H1 (cell line): Measurements from ENCODE around the gene HS3ST1. TPM values are rescaled to one million over a fixed set of nuclear protein-coding genes. Genes with fewer than 3 reads are reported as not detected.

ENCODE experiments used
- CTCF ChIA-PET: fragments of 300-600 bp; sonication (Branson Sonifier 250); formaldehyde crosslinking; loops from one replicate; lab custom pipeline; 2021; ENCODE audit not compliant: partially characterized antibody; lab: Charles Lee
- POLR2A ChIA-PET: fragments of 300-600 bp; sonication (Branson Sonifier 250); formaldehyde crosslinking; loops from one replicate; lab custom pipeline; 2021; ENCODE audit warnings: inconsistent platforms; ENCODE audit not compliant: partially characterized antibody; lab: Charles Lee
- DNase-seq, 2 experiments: peaks; one replicate each; pipeline versions ENCODE4 v3.0.0 to v3.0.0-alpha.2; 2010 to 2022; ENCODE audit warnings: low spot score in 2 of 2, low read depth in 1 of 2, mixed read lengths in 1 of 2
- FAIRE-seq: peaks from 2 replicates; lab custom pipeline; 2011; peaks lifted over from hg19 to GRCh38; lab: Jason Lieb, UNC
- H2AFZ ChIP-seq: 2 replicates; pipeline ENCODE4 v1.8.1; 2012; ENCODE audit warnings: low read length, inconsistent platforms
- H2AK5ac ChIP-seq: 2 replicates; pipeline ENCODE4 v1.6.1; 2013; ENCODE audit warnings: low read depth, low read length
- H2BK120ac ChIP-seq: replicated peaks from 2 replicates; pipeline ENCODE3; 2013; ENCODE audit warnings: low read depth, low read length, inconsistent platforms
- H2BK12ac ChIP-seq: 2 replicates; pipeline ENCODE4 v1.6.1; 2013; ENCODE audit warnings: low read depth, low read length
- H2BK15ac ChIP-seq: 2 replicates; pipeline ENCODE4 v1.6.1; 2013; ENCODE audit warnings: low read length
- H2BK20ac ChIP-seq: 2 replicates; pipeline ENCODE4 v1.6.1; 2013; ENCODE audit warnings: low read length
- H2BK5ac ChIP-seq: 2 replicates; pipeline ENCODE4 v1.6.1; 2013; ENCODE audit warnings: low read depth, low read length
- H3K14ac ChIP-seq: 2 replicates; pipeline ENCODE4 v1.6.1; 2013; ENCODE audit warnings: inconsistent platforms; ENCODE audit not compliant: insufficient read length
- H3K18ac ChIP-seq: 2 replicates; pipeline ENCODE4 v1.6.1; 2013; ENCODE audit warnings: low read length; ENCODE audit errors: extremely low read depth
- H3K23ac ChIP-seq: 2 replicates; pipeline ENCODE4 v1.6.1; 2013; ENCODE audit warnings: inconsistent platforms; ENCODE audit not compliant: insufficient read length
- H3K23me2 ChIP-seq: 2 replicates; pipeline ENCODE4 v1.6.1; 2013; ENCODE audit warnings: low read depth, low read length
- H3K27ac ChIP-seq: 2 replicates; pipeline ENCODE4 v1.6.1; 2011; ENCODE audit warnings: low read depth, low read length, inconsistent platforms
- H3K27me3 ChIP-seq, 4 experiments: replicated peaks in 1 of 4; 1 replicate in 1 of 4; 2 replicates in 3 of 4; pipeline versions ENCODE4 v1.6.1 to v1.8.1; 2011 to 2013; ENCODE audit warnings: low read length in 3 of 4, mild to moderate bottlenecking in 3 of 4, inconsistent platforms in 2 of 4, mixed read lengths in 2 of 4, moderate library complexity in 1 of 4; ENCODE audit not compliant: control insufficient read depth in 3 of 4, insufficient read depth in 3 of 4; ENCODE audit errors: extremely low read depth in 1 of 4
- H3K36me3 ChIP-seq, 4 experiments: 2 replicates each; pipeline versions ENCODE4 v1.6.1 to v1.8.1; 2011 to 2013; ENCODE audit warnings: mild to moderate bottlenecking in 4 of 4, low read length in 3 of 4, moderate library complexity in 2 of 4, control low read depth in 1 of 4, inconsistent platforms in 1 of 4; ENCODE audit not compliant: insufficient read depth in 4 of 4, control insufficient read depth in 2 of 4
- H3K4ac ChIP-seq: replicated peaks from 2 replicates; pipeline ENCODE3; 2013; ENCODE audit warnings: low read length, low read depth, mixed read lengths, inconsistent platforms; ENCODE audit not compliant: insufficient read length
- H3K4me1 ChIP-seq, 4 experiments: replicated peaks in 1 of 4; 1 replicate in 1 of 4; 2 replicates in 3 of 4; pipeline versions ENCODE4 v1.6.1 to v1.8.1; 2011 to 2013; ENCODE audit warnings: low read length in 3 of 4, inconsistent platforms in 2 of 4, mixed read lengths in 1 of 4; ENCODE audit not compliant: insufficient read depth in 4 of 4, control insufficient read depth in 3 of 4
- H3K4me2 ChIP-seq, 2 experiments: 2 replicates each; pipeline versions ENCODE4 v1.6.1 to v1.8.1; 2011 to 2013; ENCODE audit warnings: low read depth in 2 of 2, low read length in 2 of 2, control low read depth in 1 of 2, inconsistent platforms in 1 of 2, mild to moderate bottlenecking in 1 of 2; ENCODE audit not compliant: insufficient read depth in 1 of 2
- H3K4me3 ChIP-seq, 4 experiments: fragments of 200-600, 300-600 bp in 1 of 4; sonication (generic), shearing (Covaris generic), sonication (Bioruptor Twin) in 1 of 4; 2 replicates each; pipeline versions ENCODE4 v1.5.1 to v1.8.1; 2011 to 2016; ENCODE audit warnings: low read length in 4 of 4, low read depth in 3 of 4, control low read depth in 2 of 4, inconsistent platforms in 2 of 4, mild to moderate bottlenecking in 2 of 4, mixed read lengths in 1 of 4, moderate library complexity in 1 of 4; ENCODE audit not compliant: insufficient read depth in 2 of 4; ENCODE audit errors: extremely low read depth in 1 of 4
- H3K56ac ChIP-seq: replicated peaks from 2 replicates; pipeline ENCODE3; 2013; ENCODE audit warnings: low read depth, mild to moderate bottlenecking, mixed read lengths, low read length, inconsistent platforms; ENCODE audit not compliant: insufficient read length
- H3K79me1 ChIP-seq: 2 replicates; pipeline ENCODE4 v1.6.1; 2013; ENCODE audit warnings: low read depth, low read length, control low read depth
- H3K79me2 ChIP-seq, 2 experiments: 2 replicates each; pipeline versions ENCODE4 v1.6.1 to v1.8.1; 2012 to 2013; ENCODE audit warnings: low read length in 2 of 2, mild to moderate bottlenecking in 2 of 2, inconsistent platforms in 1 of 2; ENCODE audit not compliant: insufficient read depth in 2 of 2, control insufficient read depth in 1 of 2
- H3K9ac ChIP-seq, 4 experiments: replicated peaks in 1 of 4; 1 replicate in 1 of 4; 2 replicates in 3 of 4; pipeline versions ENCODE4 v1.6.1 to v1.8.1; 2011 to 2013; ENCODE audit warnings: low read depth in 3 of 4, low read length in 3 of 4, control low read depth in 2 of 4, mild to moderate bottlenecking in 2 of 4, moderate library complexity in 2 of 4, inconsistent platforms in 1 of 4; ENCODE audit errors: extremely low read depth in 1 of 4
- H3K9me3 ChIP-seq, 2 experiments: 2 replicates each; pipeline versions ENCODE4 v1.6.1 to v1.8.1; 2012 to 2013; ENCODE audit warnings: mild to moderate bottlenecking in 2 of 2, moderate library complexity in 2 of 2, control low read depth in 1 of 2, inconsistent platforms in 1 of 2, low read depth in 1 of 2, low read length in 1 of 2, mixed read lengths in 1 of 2; ENCODE audit not compliant: insufficient read depth in 2 of 2
- H4K20me1 ChIP-seq, 2 experiments: replicated peaks in 1 of 2; 2 replicates each; pipeline versions ENCODE3 to v1.8.1; 2011 to 2013; ENCODE audit warnings: inconsistent platforms in 2 of 2, low read length in 2 of 2, mild to moderate bottlenecking in 1 of 2; ENCODE audit not compliant: insufficient read depth in 2 of 2, control insufficient read depth in 1 of 2
- H4K5ac ChIP-seq: 2 replicates; pipeline ENCODE4 v1.6.1; 2013; ENCODE audit warnings: low read length, low read depth, mixed read lengths, inconsistent platforms; ENCODE audit not compliant: insufficient read length
- H4K8ac ChIP-seq: 2 replicates; pipeline ENCODE4 v1.8.0; 2013; ENCODE audit warnings: mild to moderate bottlenecking, moderate library complexity, low read length, inconsistent platforms; ENCODE audit not compliant: insufficient read depth; ENCODE audit errors: extremely low read depth
- H4K91ac ChIP-seq: replicated peaks from 2 replicates; pipeline ENCODE3; 2013; ENCODE audit warnings: low read length, mixed read lengths, inconsistent platforms; ENCODE audit not compliant: insufficient read length
- WGBS, 2 experiments: shearing (Covaris generic) in 1 of 2; methylation state at CpG; one replicate each; pipeline versions ENCODE4 v1.1.6 to v1.1.7; 2013 to 2015; ENCODE audit warnings: low lambda C conversion rate in 2 of 2, mixed read lengths in 2 of 2, inconsistent platforms in 1 of 2, low coverage in 1 of 2, missing lambda C conversion rate in 1 of 2; ENCODE audit not compliant: insufficient replicate concordance in 2 of 2, insufficient coverage in 1 of 2, insufficient read length in 1 of 2; ENCODE audit errors: extremely low coverage in 1 of 2, missing lambda C conversion rate in 1 of 2; 5-methylcytosine and 5-hydroxymethylcytosine counted together
- polyA plus RNA-seq, 7 experiments: library from polyadenylated mRNA; depleted of rRNA in 3 of 7; stranded (reverse) in 5 of 7; unstranded in 2 of 7; fragments of >200 nt in 5 of 7; fragments of 200-250 nt in 2 of 7; gene quantifications; 1 replicate in 5 of 7; 2 replicates in 1 of 7; 4 replicates in 1 of 7; pipeline versions ENCODE4 v1.2.1 to v1.2.3, GENCODE V29; 2011 to 2013; ENCODE audit warnings: missing spikeins in 2 of 7, mixed read lengths in 2 of 7
- total RNA-seq: library from RNA; stranded (reverse); fragmentation: NEBNext Ultra II Directional; extraction: Animal tissue kit (Norgen Biotek cat#: 25700); gene quantifications from 2 replicates; pipeline ENCODE4 v1.2.1, GENCODE V29; 2021

HS3ST1 gene
- total and polyA plus RNA-seq, 2 of the 8 experiments (the other 6 are each of a cell fraction or from before 2014, with no cell fraction given), result 0.50 to 1.5 TPM

DNA sequence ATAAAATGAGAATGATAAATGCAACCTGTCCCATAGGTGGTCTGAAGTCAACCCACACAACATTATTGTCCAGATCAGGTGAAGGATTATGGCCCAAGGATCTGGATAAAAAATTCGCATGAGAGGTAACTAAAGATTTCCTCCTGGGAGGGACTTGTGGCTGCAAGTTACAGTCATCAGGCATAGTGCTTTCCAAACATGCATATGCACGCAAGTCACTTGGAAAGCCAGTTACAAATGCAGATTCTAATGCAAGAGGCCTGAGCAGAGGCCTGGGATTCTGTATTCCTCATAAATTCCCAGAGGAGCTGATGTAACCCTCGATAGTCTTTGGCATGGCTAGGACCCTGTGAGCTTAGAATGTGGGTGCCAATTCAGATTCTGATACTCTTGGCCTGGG lies 21.1 kb downstream of the HS3ST1 start:
- Histone ChIP-seq H3K27ac (no peak overlapping the region), H3K36me3 (no peaks in the 10 kb centered on the region), H3K4me2 (no peak overlapping the region), H4K8ac (no peak overlapping the region), H2BK120ac (no peak overlapping the region), H4K91ac (no peak overlapping the region), H3K9ac (no peak overlapping the region), H3K14ac (no peak overlapping the region), H4K20me1 (no peaks in the 10 kb centered on the region), H2BK15ac (no peak overlapping the region), H3K4ac (no peak overlapping the region), H3K18ac (no peak overlapping the region), H4K5ac (no peak overlapping the region), H3K79me2 (no peaks in the 10 kb centered on the region), H3K4me1 (peaks cover 0 to 8% (median 3%) of the 10 kb centered on the region in 4 experiments; a peak in 3 of 7 replicates), H3K23ac (no peak overlapping the region), H3K23me2 (no peaks in the 10 kb centered on the region), H3K79me1 (no peaks in the 10 kb centered on the region), H3K4me3 (no peak overlapping the region), H2BK5ac (no peak overlapping the region), H2BK20ac (no peak overlapping the region), H2AK5ac (no peak overlapping the region), H3K9me3 (no peaks in the 10 kb centered on the region), H3K27me3 (no peaks in the 10 kb centered on the region), H3K56ac (no peak overlapping the region), H2BK12ac (no peak overlapping the region), H2AFZ (no peak overlapping the region)
- 88% methylated on average over 3 of the region's 3 CpGs; no CpG with 5 or more reads in 1 of the 2 experiments for WGBS, 2 experiments
- ChIA-PET POLR2A (no interaction called here), CTCF (interaction anchor here (1.6 to 2.4 kb wide), 2 partner anchors 17 to 20 kb away, joined by 3 to 9 read pairs; no protein-coding TSS in a partner anchor)
- FAIRE-seq (no peak), DNase-seq (no peak)
